ENCODE results near the gene FNDC3B.

The FNDC3B gene

GRCh38 chr3:172305974-172306373 lies 266.6 kb downstream of the FNDC3B start:
- Histone ChIP-seq H3K79me2 (ENCODE audit: low read length) (no peaks in the 10 kb centered on the region), H3K4me3 (ENCODE audit: low read length) (no peak overlapping the region), H2AFZ (ENCODE audit: low read length) (no peak overlapping the region), H3K9me3 (replicated peaks; ENCODE audit: insufficient read depth, low read length) (no peaks in the 10 kb centered on the region), H3K4me1 (ENCODE audit: low read length) (no peaks in the 10 kb centered on the region), H3K4me2 (ENCODE audit: low read depth, low read length) (no peak overlapping the region), H4K20me1 (ENCODE audit: insufficient read depth, low read length) (no peaks in the 10 kb centered on the region; the same call in 1 of the 2 replicates), H3K36me3 (replicated peaks; ENCODE audit: insufficient read depth, low read length) (peaks cover 18% of the 10 kb centered on the region), H3K27me3 (replicated peaks; ENCODE audit: insufficient read depth, low read length) (no peaks in the 10 kb centered on the region), H3K9me2 (replicated peaks; ENCODE audit: insufficient read depth, low read length) (no peaks in the 10 kb centered on the region), H3K9ac (ENCODE audit: low read length) (no peak overlapping the region), H3F3A (ENCODE audit: insufficient read depth, low read length) (no peaks in the 10 kb centered on the region), H3K27ac (ENCODE audit: low read length) (no peak overlapping the region)
- DNase-seq, result no peak
- TF ChIP-seq EZH2phosphoT487 (IDR thresholded peaks at IDR 0.05; ENCODE audit: low read length) (no peak), EZH2 (optimal IDR thresholded peaks at IDR 0.05; ENCODE audit: low read depth, low read length) (no peak)
- TF ChIP-seq, protein P1, sequence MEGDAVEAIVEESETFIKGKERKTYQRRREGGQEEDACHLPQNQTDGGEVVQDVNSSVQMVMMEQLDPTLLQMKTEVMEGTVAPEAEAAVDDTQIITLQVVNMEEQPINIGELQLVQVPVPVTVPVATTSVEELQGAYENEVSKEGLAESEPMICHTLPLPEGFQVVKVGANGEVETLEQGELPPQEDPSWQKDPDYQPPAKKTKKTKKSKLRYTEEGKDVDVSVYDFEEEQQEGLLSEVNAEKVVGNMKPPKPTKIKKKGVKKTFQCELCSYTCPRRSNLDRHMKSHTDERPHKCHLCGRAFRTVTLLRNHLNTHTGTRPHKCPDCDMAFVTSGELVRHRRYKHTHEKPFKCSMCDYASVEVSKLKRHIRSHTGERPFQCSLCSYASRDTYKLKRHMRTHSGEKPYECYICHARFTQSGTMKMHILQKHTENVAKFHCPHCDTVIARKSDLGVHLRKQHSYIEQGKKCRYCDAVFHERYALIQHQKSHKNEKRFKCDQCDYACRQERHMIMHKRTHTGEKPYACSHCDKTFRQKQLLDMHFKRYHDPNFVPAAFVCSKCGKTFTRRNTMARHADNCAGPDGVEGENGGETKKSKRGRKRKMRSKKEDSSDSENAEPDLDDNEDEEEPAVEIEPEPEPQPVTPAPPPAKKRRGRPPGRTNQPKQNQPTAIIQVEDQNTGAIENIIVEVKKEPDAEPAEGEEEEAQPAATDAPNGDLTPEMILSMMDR (IDR thresholded peaks at IDR 0.05; ENCODE audit: low read length), result no peak

- no peaks in the 10 kb centered on the region for H3K9me2 ChIP-seq (replicated peaks; ENCODE audit: insufficient read depth, low read length)
These were observed 267.8 kb downstream of the FNDC3B start for GRCh38 chr3:172307141-172307560.

DNA sequence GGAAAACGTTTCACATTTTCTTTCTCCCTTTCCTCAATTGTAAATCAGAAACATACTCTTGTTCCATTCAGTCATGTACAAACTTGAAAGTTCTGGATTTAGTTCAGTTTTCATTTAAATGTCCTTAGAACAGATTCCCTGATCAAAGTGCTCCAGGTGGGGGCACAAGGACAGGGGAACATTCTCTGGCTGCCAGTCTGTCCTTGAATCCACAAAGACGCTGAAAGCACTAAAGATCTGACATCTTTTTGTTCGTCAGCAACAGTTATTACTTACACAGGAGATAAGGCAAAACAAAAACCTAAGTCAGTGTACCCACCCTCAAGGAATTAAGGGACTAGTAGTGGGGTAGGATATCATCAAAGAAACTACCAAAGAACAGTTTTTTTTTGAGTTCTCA lies 269.7 kb downstream of the FNDC3B start:
- DNase-seq, result no peak
- Histone ChIP-seq H4K20me1 (ENCODE audit: insufficient read depth, low read length) (no peaks in the 10 kb centered on the region), H3K9ac (ENCODE audit: low read length) (no peak overlapping the region), H3F3A (ENCODE audit: insufficient read depth, low read length) (0 out of 2 replicates have a peak, but pooled peaks cover 4% of the 10 kb centered on the region), H3K9me2 (replicated peaks; ENCODE audit: insufficient read depth, low read length) (no peaks in the 10 kb centered on the region), H3K27me3 (replicated peaks; ENCODE audit: insufficient read depth, low read length) (no peaks in the 10 kb centered on the region), H3K4me2 (ENCODE audit: low read depth, low read length) (no peak overlapping the region), H3K9me3 (replicated peaks; ENCODE audit: insufficient read depth, low read length) (no peaks in the 10 kb centered on the region), H3K79me2 (ENCODE audit: low read length) (no peaks in the 10 kb centered on the region), H3K4me1 (ENCODE audit: low read length) (peaks cover 7% of the 10 kb centered on the region; the same call in 1 of the 2 replicates), H3K27ac (ENCODE audit: low read length) (no peak overlapping the region), H2AFZ (ENCODE audit: low read length) (no peak overlapping the region), H3K36me3 (replicated peaks; ENCODE audit: insufficient read depth, low read length) (peaks cover 23% of the 10 kb centered on the region), H3K4me3 (ENCODE audit: low read length) (no peak overlapping the region)
- TF ChIP-seq, protein P1 (IDR thresholded peaks at IDR 0.05; ENCODE audit: low read length), result no peak
- TF ChIP-seq EZH2 (optimal IDR thresholded peaks at IDR 0.05; ENCODE audit: low read depth, low read length) (no peak), EZH2phosphoT487 (IDR thresholded peaks at IDR 0.05; ENCODE audit: low read length) (no peak)

More at GRCh38 chr3:172307141-172307560, 267.8 kb downstream of the FNDC3B start:
- no peak overlapping the region for H3K27ac ChIP-seq (ENCODE audit: low read length)
- H3K9ac ChIP-seq (ENCODE audit: low read length), result no peak overlapping the region
- no peaks in the 10 kb centered on the region; the same call in 1 of the 2 replicates for H4K20me1 ChIP-seq (ENCODE audit: insufficient read depth, low read length)
- no peaks in the 10 kb centered on the region for H3F3A ChIP-seq (ENCODE audit: insufficient read depth, low read length)
- no peak for DNase-seq
- H3K27me3 ChIP-seq (replicated peaks; ENCODE audit: insufficient read depth, low read length), result no peaks in the 10 kb centered on the region
- no peaks in the 10 kb centered on the region for H3K4me1 ChIP-seq (ENCODE audit: low read length)
- H2AFZ ChIP-seq (ENCODE audit: low read length), result no peak overlapping the region
- no peaks in the 10 kb centered on the region for H3K9me3 ChIP-seq (replicated peaks; ENCODE audit: insufficient read depth, low read length)
- H3K36me3 ChIP-seq (replicated peaks; ENCODE audit: insufficient read depth, low read length), result peaks cover 22% of the 10 kb centered on the region
- H3K4me3 ChIP-seq (ENCODE audit: low read length), result no peak overlapping the region
- TF ChIP-seq EZH2 (optimal IDR thresholded peaks at IDR 0.05; ENCODE audit: low read depth, low read length), result no peak
- TF ChIP-seq, protein P1 (IDR thresholded peaks at IDR 0.05; ENCODE audit: low read length), result no peak
- TF ChIP-seq EZH2phosphoT487 (IDR thresholded peaks at IDR 0.05; ENCODE audit: low read length), result no peak
- H3K79me2 ChIP-seq (ENCODE audit: low read length), result no peaks in the 10 kb centered on the region
- H3K4me2 ChIP-seq (ENCODE audit: low read depth, low read length), result no peak overlapping the region
